ENCODE data around the gene NOL8.

The NOL8 gene

GRCh38 chr9:92325269-92325990 is at the start of gene NOL8, which contains the start of gene CENPP:
Gene NOL8, minus strand, starts transcription at chr9:92325350. Its CDS starts 1,189 bp downstream, at chr9:92324161.
Gene CENPP, plus strand, starts transcription at chr9:92325953.
- Histone ChIP-seq H3K36me3 (ENCODE audit: control insufficient read depth in 2 of 2, insufficient read depth in 1 of 2, low read length in 2 of 2) (peaks cover 9 to 28% of the 10 kb centered on the region in 2 experiments), H3K9me3 (ENCODE audit: control insufficient read depth, insufficient read depth, low read depth, low read length) (no peaks in the 10 kb centered on the region), H3K4me1 (ENCODE audit: control insufficient read depth, insufficient read depth, low read length) (no peaks in the 10 kb centered on the region), H3K4me3 (ENCODE audit: low read depth, low read length) (peak within 1 kb of the TSS; percentile 99), H3K27ac (ENCODE audit: extremely low read depth, low read depth, low read length) (peak within 1 kb of the TSS; percentile 86)
- ChIA-PET CTCF (interaction anchor here (0.6 to 2.2 kb wide), 10 partner anchors 17 to 309 kb away, joined by 3 to 14 read pairs (median 4); no protein-coding TSS in a partner anchor), POLR2A (interaction anchor here (0.5 to 1.4 kb wide), 13 partner anchors 17 to 345 kb away, joined by 3 to 7 read pairs (median 3); partner anchors contain the start of gene IPPK)
- TF ChIP-seq ZNF157 (tag by site-specific recombination; IDR thresholded peaks at IDR 0.05) (no peak), ZNF449 (tag by site-specific recombination; IDR thresholded peaks at IDR 0.05) (no peak), ZNF292 (tag by site-specific recombination; IDR thresholded peaks at IDR 0.05; ENCODE audit: borderline replicate concordance, low read depth) (no peak), BCL11A (tag by site-specific recombination; IDR thresholded peaks at IDR 0.05; ENCODE audit: low read depth) (no peak), ZNF580 (tag by site-specific recombination; IDR thresholded peaks at IDR 0.05) (peak; percentile 94), GLI2 (tag by site-specific recombination; IDR thresholded peaks at IDR 0.05; ENCODE audit: borderline replicate concordance, low read depth) (no peak), ZNF239 (tag by site-specific recombination; IDR thresholded peaks at IDR 0.05) (peak; percentile 63; the same call in 1 of the 2 replicates), ZNF214 (tag by site-specific recombination; IDR thresholded peaks at IDR 0.05; ENCODE audit: borderline replicate concordance) (no peak), ZNF335 (tag by site-specific recombination; conservative IDR thresholded peaks at IDR 0.05) (peak; percentile 72), KLF16 (tag by site-specific recombination; IDR thresholded peaks at IDR 0.05) (peak; percentile 97), ZBTB1 (tag by site-specific recombination; IDR thresholded peaks at IDR 0.05) (0 out of 2 replicates have a peak, but pooled peaks have one; percentile 11), KLF1 (tag by site-specific recombination; IDR thresholded peaks at IDR 0.05) (peak; percentile 36; the same call in 1 of the 2 replicates), ZNF354C (tag by site-specific recombination; IDR thresholded peaks at IDR 0.05; ENCODE audit: borderline replicate concordance, low read depth) (no peak), ZNF529 (tag by site-specific recombination; IDR thresholded peaks at IDR 0.05; ENCODE audit: insufficient replicate concordance) (no peak), ZBTB44 (tag by site-specific recombination; IDR thresholded peaks at IDR 0.05) (peak; percentile 12; the same call in 1 of the 2 replicates), GFI1B (tag by site-specific recombination; IDR thresholded peaks at IDR 0.05) (no peak), ZNF341 (tag by site-specific recombination; IDR thresholded peaks at IDR 0.05; ENCODE audit: low read depth) (no peak), ZNF223 (tag by site-specific recombination; IDR thresholded peaks at IDR 0.05) (no peak), ZNF37A (tag by site-specific recombination; IDR thresholded peaks at IDR 0.05) (no peak), ZNF23 (tag by site-specific recombination; IDR thresholded peaks at IDR 0.05; ENCODE audit: borderline replicate concordance) (no peak), ZNF518A (tag by site-specific recombination; conservative IDR thresholded peaks at IDR 0.05; ENCODE audit: low read depth) (peak; percentile 78), KLF17 (tag by site-specific recombination; IDR thresholded peaks at IDR 0.05) (peak; percentile 77), HOXA7 (CRISPR knock-in tag; IDR thresholded peaks at IDR 0.05; ENCODE audit: borderline replicate concordance) (no peak), ZNF248 (tag by site-specific recombination; IDR thresholded peaks at IDR 0.05) (no peak), HOXD13 (CRISPR knock-in tag; IDR thresholded peaks at IDR 0.05; ENCODE audit: borderline replicate concordance) (no peak; the same call in 1 of the 2 replicates), ZBTB7A (tag by site-specific recombination; IDR thresholded peaks at IDR 0.05; ENCODE audit: low read depth) (no peak), GLIS2 (tag by site-specific recombination; IDR thresholded peaks at IDR 0.05) (no peak), PRDM1 (tag by site-specific recombination; IDR thresholded peaks at IDR 0.05) (0 out of 2 replicates have a peak, but pooled peaks have one; percentile 10), KLF10 (tag by site-specific recombination; IDR thresholded peaks at IDR 0.05) (peak; percentile 87)

All from HEK293 (cell line).